Ureter (tissue), 1 donor: ENCODE measurements around the gene LY6G6D. TPM values are rescaled to one million over a fixed set of nuclear protein-coding genes. Genes with fewer than 3 reads are reported as not detected.

ENCODE experiments used
- DNase-seq: peaks from one replicate; pipeline ENCODE4 v3.0.0-alpha.2; 2020; ENCODE audit warnings: low spot score
- total RNA-seq: library from RNA; stranded (reverse); gene quantifications from one replicate; pipeline ENCODE4 v1.2.4, GENCODE V29; 2023
- donor health status: DM: yes; HTN: yes; CAD: no.

The LY6G6D gene
- total RNA-seq, 1 donor from 2014 or later, result not detected

DNA sequence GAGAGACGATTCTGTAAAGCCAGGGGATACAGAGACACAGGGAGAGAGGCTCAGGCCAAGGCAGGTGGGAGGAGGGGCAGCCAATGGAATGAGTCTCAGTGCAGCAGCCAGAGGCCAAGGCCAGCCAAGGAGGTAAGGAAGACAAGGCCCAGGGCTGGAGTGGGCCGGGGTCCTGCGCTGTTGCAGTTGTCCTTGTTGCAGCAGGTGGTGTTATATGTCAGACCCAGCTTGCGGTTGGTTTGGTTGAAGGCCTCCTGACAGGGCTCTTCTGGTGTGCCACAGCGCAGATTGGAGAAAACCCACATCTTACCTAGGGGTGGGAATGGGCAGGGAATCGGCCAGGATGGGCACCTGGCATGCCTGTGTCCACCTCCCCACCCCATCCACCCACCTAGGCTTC, 3.9 kb downstream of the LY6G6D start:
- DNase-seq, result no peak

DNA sequence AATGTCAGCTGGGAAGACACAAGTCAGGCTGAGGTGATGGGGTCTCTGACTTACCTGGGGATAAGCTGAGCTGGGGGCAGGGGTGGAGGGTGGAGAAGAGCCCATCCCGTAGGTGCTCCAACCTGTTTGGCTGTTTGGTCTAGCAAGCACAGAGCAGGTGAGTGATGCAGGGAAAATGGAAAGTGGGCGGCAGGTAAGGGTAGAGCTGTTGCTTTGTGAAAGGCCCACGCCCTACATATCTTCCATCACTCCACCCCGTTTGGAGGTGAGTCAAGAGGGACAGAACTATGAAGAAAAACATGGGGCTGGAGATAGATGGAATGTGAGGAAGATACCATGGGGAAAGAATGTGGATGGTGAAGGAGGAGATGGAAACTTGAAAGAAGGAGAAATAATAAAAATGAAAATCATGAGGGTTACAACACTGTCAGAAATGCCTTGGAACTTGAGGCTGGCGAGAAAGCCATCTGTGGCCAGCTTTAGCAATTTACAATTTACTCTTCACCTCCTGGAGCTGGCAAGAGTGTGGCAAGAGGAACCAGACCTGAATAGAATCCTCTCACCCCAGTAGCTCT, 5.1 kb downstream of the LY6G6D start:
- no peak for DNase-seq

DNA sequence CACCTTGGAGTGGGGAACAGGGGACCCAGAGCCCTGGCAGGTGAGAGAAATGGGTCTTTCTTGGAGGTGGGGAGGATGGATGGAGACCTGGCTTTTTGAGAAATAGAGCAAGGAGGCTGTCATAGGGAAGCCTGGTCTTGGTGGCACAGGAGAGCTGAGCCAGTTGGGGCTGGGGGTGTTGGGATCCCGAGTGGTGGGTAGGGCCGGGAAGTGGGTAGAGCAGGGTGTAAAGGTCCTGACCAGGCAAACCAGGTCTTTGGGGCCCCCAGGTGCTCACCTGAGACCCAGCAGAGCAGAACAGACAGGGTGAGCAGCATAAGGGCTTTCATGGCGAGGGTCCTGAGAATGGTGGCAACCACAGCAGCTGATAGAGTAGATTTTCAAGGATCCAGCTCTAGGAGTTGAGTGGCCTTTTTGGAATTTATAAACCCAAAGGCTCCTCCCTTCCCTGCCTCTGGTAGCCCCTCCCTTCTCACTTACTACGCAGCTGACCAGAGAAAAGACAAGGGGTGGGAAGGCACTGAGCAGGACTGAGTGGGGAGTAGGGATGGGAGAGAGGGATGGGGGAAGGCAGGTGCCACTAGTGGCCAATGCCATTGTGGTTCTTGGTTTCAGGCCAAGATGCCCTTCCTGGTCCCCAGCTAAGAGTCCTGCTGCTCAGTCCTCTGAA, 6.3 kb downstream of the LY6G6D start, which contains the start of gene LY6G6C:
TSS of gene LY6G6C (minus strand) at position 396 of the 670 bp plus-strand sequence. CDS start at position 329, 67 bp downstream.
- no peak for DNase-seq

DNA sequence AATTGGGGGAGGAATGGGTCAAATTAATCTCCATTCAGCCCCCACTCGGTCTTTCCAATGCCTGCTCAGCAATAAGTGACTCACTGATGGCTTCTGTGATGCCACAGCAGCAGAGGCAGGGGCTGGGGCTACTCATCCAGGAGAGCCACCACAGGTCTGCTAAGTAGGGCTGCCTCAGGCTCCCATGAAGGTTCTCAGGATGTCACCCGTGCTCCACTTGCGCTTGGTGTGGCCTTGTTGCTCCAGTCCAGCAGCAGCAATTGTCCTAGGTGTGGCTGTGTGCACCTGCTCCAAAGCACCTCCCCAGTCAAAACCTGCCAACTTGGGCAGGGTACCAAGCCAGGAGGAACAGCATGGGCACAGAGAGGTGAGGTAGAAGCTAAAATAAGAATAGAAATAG, 7.0 kb downstream of the LY6G6D start:
- DNase-seq, result no peak

DNA sequence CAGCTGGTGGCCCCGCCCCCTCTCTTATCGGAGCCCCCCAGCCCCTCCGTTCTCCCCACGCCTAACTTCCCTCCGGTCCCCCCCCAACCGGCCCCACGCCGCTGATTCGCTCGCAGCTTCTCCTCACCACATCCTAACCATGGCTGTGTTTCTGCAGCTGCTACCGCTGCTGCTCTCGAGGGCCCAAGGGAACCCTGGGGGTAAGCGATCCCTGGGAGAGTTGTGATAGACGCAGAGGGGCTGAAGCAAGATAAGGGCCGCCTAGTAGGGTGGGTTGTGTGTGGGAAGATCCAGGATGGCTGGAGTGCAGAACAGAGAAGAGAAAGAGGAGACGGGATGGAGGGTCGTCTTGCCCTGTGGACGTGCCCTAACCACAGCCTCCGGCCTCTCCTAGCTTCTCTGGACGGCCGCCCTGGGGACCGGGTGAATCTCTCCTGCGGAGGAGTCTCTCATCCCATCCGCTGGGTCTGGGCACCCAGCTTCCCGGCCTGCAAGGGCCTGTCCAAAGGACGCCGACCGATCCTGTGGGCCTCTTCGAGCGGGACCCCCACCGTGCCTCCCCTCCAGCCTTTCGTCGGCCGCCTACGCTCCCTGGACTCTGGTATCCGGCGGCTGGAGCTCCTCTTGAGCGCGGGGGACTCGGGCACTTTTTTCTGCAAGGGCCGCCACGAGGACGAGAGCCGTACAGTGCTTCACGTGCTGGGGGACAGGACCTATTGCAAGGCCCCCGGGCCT, 8.3 kb downstream of the LY6G6D start, which contains the start of gene MPIG6B:
TSS of gene MPIG6B (plus strand) at position 129 of the 735 bp plus-strand sequence. CDS start at position 140, 11 bp downstream.
- no peak for DNase-seq

DNA sequence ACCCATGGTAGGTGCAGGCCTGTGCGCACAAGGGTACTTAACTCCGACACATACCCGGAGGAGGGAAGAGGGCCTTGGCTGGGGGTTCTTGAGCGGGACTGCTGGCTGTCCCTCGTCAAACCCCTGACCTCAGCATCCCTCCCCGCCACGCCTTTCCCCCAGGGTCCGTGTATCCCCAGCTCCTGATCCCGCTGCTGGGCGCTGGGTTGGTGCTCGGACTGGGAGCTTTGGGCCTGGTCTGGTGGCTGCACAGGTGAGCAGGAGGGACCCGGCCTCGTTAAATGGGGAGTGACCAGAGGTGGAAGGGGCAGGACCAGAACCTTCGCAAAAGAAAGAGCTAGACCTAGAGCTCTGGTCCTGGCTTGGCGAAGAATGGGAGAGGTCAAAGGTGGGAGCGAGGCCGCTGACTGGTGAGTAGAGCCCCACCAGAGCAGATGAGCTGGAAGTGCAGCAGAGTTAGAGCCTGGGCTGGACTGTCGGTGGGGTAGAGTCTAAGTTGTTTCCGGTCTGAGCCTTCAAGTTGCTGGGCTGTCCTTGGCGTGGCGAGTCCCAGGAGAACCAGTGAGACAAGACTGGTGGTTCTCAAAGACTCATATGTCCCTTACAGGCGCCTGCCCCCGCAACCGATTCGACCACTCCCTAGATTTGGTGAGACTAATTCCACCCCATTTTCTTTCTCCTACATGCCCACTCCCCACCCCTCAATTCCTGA, 9.0 kb downstream of the LY6G6D start:
- DNase-seq, result no peak

DNA sequence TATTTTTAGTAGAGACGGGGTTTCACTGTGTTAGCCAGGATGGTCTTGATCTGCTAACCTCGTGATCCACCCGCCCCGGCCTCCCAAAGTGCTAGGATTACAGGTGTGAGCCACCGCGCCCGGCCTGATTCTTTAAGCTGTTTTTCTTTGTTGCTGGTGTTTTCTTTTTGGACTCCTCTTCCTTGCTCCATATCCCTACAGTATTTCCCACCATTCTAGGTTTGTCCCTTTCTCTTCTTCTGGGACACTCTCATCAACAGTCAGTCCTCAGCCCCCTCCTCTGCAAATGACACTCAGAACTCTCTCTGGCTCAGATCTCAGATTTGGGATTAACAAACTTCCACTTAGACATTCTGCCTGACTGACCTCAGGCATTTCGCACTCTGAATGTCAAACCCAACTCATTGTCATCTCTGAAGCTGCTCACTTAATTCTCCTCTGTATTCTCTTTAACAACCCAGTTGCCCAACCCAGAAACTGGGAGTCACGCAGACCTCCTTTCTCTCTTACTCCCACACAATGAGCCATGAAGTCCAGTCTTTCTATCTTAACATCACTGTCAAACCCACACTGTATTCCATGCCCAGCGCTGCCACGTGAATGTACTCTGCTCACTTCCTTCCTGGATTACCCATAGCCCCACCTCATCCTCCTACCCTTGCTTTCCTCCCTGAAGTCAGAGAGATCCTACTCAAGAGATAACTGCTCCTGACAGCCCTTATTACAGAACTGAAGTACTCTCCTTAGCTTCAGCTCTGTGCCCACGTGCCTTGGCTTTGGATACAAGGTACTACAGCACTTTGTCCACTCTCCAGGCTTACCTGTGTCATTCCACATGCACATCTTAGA, 10.6 kb downstream of the LY6G6D start:
- no peak for DNase-seq

DNA sequence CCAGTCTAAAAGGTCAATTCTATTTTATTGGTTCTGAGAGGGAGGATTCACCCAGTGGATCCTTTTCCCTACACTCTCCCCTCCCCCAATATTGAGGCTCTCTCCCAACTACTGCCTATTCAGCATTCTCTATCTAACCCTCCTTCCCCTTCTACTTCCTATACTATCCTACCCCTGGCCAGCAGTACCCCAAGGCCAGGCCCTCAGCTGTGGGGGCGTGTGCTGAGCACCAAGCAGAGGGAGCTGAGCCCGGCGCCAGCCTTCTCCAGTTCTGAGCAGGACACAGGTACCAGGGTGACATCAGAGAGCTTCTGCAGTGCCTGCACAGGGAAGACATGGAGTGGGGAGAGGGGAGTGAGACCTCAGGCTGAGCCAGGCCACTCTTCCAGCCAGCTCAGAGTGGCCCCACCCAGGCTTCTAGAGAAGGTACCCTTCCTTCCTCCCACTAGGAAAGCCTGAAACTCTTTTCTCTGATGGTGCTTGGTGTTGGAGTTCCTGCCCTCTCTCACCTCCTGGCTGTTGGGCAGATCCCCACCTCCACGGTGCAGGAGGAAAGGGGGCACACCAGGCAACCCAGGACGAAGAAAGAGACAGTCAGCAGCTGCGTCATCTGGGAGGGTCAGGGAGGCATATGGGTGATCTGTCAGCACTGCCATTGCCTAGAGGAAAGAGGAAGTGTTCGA, 12.0 kb downstream of the LY6G6D start:
- DNase-seq, result no peak

DNA sequence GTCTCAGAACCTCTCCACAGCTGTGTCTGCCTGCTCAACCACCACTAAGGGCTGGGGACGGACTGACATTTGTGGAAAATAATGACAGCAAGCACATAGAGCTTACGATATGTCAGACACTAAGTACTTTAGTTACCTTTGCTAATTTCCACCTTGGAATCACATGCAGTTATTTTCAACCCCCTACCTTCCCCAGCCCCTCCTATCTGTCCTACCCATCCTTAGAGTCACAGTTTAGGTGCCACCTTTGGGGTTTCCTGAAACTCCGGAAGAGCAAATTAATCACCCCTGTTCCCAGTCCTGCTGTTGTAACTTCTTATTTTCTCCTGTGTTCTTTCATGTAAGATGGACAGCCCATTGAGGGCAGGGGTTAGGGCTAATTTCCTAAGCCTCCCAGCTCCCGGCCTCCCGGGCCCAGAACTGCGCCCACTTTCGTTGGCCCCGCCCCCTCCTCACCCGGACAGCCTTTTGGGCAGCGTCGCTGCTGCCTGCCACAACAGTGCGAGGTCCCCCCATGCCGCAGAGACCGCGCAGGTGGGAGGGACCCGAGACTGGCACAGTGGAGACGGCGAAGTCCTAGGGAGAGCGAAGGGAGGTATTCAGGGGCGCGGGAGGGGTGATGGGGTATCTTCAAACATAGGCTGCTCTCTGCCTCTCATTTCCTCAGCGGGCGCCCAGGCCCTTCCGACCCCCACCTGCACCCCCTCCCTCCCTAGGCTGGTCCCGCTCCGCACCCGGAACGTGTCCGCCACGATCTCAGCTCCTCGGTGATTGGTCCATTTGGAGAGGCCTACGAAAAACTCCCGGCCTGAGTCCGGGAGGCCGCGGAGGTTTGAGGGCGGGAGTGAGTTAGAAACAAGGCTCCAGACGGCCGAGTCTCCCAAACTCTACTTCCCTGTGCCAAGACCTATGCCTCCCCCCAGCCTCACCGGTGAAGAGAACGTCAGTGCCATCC, 12.8 kb downstream of the LY6G6D start:
- DNase-seq, result no peak

DNA sequence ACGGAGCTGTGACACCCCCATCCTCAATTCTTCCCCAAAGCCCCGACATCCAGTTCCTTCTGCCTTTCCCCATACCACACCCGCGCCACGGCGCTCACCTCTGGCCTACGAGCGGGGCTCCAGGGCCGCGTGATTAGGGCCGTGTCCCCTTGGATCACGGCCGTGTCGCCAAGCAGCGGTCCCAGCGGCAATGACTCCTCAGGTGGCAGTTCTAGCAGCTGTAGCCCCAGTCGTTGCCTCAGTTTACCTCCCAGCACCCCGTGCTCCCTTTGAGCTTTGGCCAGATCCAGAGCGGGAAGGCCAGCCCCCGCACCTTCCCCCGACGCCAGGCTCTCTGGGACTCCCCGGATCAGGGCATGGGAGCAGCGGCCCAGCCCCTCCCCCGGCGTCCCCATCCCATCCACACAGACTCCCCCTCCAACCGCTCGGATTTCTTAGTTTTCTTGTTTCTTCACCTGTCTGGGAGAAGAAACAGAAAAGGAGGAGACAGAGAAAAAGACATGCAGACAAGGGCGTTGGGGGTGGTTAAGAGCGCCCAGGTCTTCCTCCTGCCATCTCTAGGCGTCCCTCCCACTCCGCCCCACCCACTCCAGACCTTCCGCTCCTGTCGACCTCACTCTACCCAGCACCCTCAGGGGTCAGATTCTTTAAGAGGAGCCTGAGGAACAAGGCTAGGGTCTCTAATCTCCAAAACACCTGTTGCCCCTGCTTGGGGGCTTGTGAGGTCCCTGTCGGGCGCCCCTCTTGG, 13.8 kb downstream of the LY6G6D start, which contains the start of gene DDAH2:
TSS of gene DDAH2 (minus strand) at position 533 of the 748 bp plus-strand sequence. CDS start at position 395, 138 bp downstream.
- no peak for DNase-seq

DNA sequence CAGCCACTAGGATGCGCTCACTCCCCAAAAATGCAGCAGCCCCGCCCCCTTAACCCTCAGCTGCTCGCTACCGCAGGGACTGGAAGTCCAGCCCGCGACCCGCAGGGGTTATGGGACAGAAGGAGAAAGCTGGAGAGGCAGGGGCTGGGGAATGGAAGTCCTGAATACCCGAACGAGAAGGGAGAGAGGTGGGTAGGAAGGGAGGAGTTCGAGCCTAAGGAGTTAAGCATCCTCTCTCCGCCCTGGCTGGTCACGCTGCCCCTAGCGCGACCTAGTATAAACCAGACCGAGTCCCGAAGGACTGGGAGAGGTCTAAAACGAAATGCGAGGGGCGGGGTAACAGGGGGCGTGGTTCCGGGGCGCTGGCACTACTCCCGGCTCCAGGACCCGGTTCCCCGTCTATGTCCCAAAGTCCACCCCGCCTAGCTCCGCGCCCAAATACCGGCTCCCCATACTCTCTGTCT, 14.4 kb downstream of the LY6G6D start:
- peak; percentile 94 for DNase-seq

DNA sequence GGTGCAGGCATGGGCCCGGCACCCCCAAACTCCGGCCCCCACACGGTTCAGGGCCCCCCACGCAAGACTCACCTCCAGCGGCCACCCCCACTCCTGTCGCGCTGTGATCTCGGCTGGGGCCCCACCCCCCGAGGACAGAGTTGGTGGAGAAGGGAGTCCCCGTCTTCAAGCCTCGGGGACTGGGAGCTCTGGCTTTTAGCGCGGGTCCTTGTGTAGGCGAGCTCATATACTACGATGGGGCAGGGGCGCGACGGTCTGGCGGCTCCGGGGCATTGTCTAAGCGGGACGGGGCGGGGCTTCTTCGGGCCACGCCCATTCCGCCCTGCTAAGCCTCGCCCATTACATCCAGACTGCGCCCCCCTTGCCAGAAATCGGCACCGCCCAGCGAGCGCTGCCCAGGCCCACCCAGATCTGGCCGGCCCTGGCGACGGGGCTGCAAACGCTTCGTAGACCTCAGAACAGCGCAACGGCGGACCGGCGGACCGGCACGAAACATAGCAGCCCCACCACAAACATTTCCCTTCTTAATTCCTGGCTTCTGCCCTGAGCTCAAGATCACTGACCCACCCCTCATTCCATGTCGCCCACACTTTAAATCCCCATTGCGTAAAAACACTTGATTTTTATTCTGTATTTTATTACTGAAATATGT, 15.0 kb downstream of the LY6G6D start:
- DNase-seq, result peak; percentile 87

DNA sequence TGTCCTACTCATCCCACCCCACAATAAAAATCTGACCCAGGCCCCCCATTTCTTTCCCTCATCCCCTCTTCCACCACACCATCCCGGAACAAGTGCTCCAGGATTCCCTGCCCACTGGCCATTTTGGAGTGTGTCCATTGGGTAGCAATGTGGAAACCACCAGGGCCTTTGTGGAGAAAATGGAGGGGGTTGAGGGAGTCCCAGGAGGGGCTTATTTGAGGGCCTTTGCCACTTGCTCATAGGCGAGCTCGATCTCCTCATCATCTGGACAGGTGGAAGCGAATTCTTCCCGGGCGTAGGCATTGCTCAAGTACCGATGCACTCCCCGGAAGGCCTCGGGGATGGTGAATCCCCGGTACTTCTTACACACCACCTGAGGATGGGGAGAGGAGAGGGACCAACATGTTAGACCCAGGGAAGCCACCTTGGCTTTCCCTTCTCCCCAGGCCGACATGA, 15.5 kb downstream of the LY6G6D start:
- no peak for DNase-seq

DNA sequence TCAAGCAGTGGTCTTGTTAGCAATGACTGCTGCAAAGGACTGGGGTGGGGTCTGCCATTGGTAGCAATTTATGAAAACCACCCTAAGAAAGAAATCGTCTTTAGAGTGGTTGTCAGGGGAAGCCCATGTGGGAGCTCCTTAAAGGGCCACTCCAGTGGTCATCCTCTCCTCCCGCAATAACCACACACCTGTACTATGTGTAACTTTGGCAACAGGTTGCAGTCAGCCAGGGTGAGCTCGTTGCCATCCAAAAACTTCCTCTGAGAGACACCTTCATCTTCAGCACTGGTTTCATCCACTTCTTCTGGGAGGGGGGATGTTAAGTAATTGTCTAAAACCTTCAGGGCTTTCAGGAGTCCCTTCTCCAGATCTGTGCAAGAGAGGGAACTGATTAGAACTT, 16.9 kb downstream of the LY6G6D start:
- DNase-seq, result no peak

DNA sequence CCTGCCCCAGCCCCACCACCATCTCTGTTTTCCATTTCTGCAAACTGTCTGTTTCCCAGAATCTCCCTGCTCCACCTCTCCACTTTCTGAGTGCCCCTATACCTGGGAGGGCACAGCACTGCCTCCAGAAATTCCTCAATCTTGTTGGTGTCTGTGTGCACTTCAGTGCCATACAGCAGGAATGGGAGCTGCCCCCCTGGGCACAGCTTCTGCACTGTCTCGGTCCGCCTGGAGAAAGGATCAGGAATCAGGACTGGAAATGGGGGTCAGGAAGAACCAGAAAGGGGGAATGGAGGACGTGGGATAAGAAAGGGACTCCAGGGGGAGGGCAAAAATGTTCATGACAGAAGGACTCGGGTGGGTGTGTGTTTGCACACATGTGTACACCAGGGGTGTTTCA, 18.6 kb downstream of the LY6G6D start:
- no peak for DNase-seq

DNA sequence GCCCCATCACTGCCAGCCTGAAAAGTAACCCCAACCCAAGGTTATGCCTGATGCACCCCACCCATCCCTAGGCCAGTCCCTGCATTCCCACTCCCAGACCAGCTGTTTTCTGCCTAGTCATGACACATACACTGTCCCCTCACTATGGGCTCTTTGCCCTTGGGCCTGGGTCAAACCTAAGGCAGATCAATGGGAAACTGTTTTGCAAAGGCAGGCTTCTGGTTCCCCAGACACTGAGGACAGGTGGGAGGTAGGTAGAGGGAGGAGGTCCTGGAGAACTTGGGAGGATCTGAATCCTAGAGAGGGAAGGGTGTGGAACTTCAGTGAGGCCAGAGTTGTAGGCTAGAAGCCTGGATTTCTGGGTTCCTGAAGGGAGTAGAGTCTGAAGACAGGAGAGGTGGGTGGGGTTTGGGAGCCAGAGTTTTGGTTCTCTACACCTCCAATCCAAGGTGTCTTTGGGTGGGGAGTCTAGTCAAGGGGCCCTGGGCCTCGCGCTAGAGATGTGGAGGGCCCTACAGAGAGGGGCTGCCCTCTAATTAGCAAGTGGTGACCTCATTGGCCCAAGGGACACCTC, 19.2 kb downstream of the LY6G6D start:
- DNase-seq, result no peak

DNA sequence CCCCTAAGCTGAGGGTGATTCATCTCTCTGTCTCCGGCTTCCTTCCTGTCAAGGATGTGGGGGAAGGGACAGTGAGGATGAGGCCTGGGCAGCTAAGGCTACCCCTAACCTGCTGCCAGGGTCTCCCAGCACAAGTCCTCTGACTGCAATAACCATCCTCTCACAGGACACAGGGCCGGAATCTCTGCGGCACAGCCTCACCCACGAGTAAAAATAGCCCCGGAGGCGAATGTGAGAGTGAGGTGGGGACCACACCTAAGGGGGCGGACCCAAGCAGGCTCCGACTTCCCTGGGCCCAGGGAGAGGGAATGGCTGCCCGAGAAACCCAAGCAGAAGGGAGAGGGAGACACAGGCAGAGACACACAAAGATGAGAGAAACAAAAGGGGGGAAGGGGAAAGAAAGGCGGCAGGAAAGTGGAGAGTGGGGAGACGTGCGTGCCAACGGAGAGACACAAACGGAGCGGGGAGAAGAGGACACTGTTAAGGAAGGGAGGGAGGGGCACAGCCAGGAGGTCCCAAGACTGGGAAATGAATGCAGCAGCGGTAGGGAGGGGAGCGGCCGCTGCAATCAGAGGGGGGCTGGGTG, 19.8 kb downstream of the LY6G6D start:
- peak; percentile 69 for DNase-seq
